SH-SY5Y (cell line): ENCODE measurements around the gene EPHA10.

Experiments used
- GATA2 ChIP-seq: IDR thresholded peaks from 2 replicates; pipeline ENCODE4 v1.6.1; 2011; ENCODE audit warnings: mild to moderate bottlenecking, low read depth, low read length
- GATA3 ChIP-seq: IDR thresholded peaks from 2 replicates; pipeline ENCODE4 v1.6.1; 2011; ENCODE audit warnings: low read depth, mild to moderate bottlenecking, low read length, moderate library complexity

EPHA10 gene

GRCh38 chr1:37755290-37755689 is 9.6 kb downstream of the EPHA10 start:
- TF ChIP-seq GATA3 = no peak
- TF ChIP-seq GATA2 = no peak

GRCh38 chr1:37753473-37754321 is 11.2 kb downstream of the EPHA10 start:
- no peak for TF ChIP-seq GATA3
- TF ChIP-seq GATA2 = no peak

- TF ChIP-seq GATA3 (no peak), GATA2 (no peak)
These were observed 12.1 kb downstream of the EPHA10 start for GRCh38 chr1:37752583-37753471.

GRCh38 chr1:37752213-37752582 is 12.7 kb downstream of the EPHA10 start:
- no peak for TF ChIP-seq GATA2
- no peak for TF ChIP-seq GATA3

GRCh38 chr1:37748565-37748964 is 16.4 kb downstream of the EPHA10 start:
- TF ChIP-seq GATA3 (no peak), GATA2 (no peak)

GRCh38 chr1:37746806-37747205 is 18.1 kb downstream of the EPHA10 start:
- TF ChIP-seq GATA2 = no peak
- TF ChIP-seq GATA3 = no peak

- TF ChIP-seq GATA2 (no peak), GATA3 (no peak)
These were observed 23.3 kb downstream of the EPHA10 start for GRCh38 chr1:37741662-37742061.

- no peak for TF ChIP-seq GATA3
- no peak for TF ChIP-seq GATA2
These were observed 23.8 kb downstream of the EPHA10 start for GRCh38 chr1:37741130-37741529.

GRCh38 chr1:37739222-37739621 is 25.7 kb downstream of the EPHA10 start:
- TF ChIP-seq GATA3 = no peak
- no peak for TF ChIP-seq GATA2

GRCh38 chr1:37734629-37735591 is 30.0 kb downstream of the EPHA10 start:
- TF ChIP-seq GATA3 (no peak), GATA2 (no peak)

- TF ChIP-seq GATA2 (no peak), GATA3 (no peak)
These were observed 32.7 kb downstream of the EPHA10 start for GRCh38 chr1:37732111-37732780.

GRCh38 chr1:37731312-37732019 is 33.5 kb downstream of the EPHA10 start:
- TF ChIP-seq GATA3 = no peak

- TF ChIP-seq GATA2 (no peak), GATA3 (no peak)
These were observed 34.5 kb downstream of the EPHA10 start for GRCh38 chr1:37730376-37730775.
